22Rv1 (cell line): ENCODE data around the gene RFPL2.

ENCODE experiments used
- CTCF ChIP-seq: fragments of 450-650 bp; IDR thresholded peaks from 2 replicates; pipeline ENCODE4 v1.5.1; 2017; ENCODE audit warnings: mild to moderate bottlenecking
- ZFX ChIP-seq: fragments of 450-650 bp; IDR thresholded peaks from 2 replicates; pipeline ENCODE4 v1.6.1; 2017; ENCODE audit warnings: antibody characterized with exemption, borderline replicate concordance

GRCh38 chr22:32232191-32232830, 27.4 kb upstream of the RFPL2 start:
- TF ChIP-seq CTCF (no peak), ZFX (no peak)
